HEK293T (cell line): ENCODE data around the gene TRIM17.

Source experiments
- CTCF ChIA-PET: fragments of 350-600 bp; formaldehyde crosslinking; extraction: SDS; loops from one replicate; lab custom pipeline; 2021; ENCODE audit warnings: antibody characterized with exemption, inconsistent platforms; lab: Yijun Ruan, JAX
- POLR2A ChIA-PET: fragments of 350-600 bp; formaldehyde crosslinking; extraction: SDS; loops from one replicate; lab custom pipeline; 2020; ENCODE audit warnings: antibody characterized with exemption, inconsistent platforms; lab: Yijun Ruan, JAX
- DNase-seq: peaks from one replicate; pipeline ENCODE4 v3.0.0; 2012; ENCODE audit warnings: mixed read lengths; ENCODE audit errors: extremely low spot score
- ARNT ChIP-seq: fragments of 450-650 bp; IDR thresholded peaks from 2 replicates; pipeline ENCODE4 v1.6.1; 2017; ENCODE audit warnings: mild to moderate bottlenecking
- BHLHE40 ChIP-seq: fragments of 450-650 bp; IDR thresholded peaks from 2 replicates; pipeline ENCODE4 v1.6.1; 2016; ENCODE audit warnings: mild to moderate bottlenecking, moderate library complexity, borderline replicate concordance
- CTBP1 ChIP-seq: fragments of 450-650 bp; IDR thresholded peaks from 2 replicates; pipeline ENCODE4 v1.6.1; 2016; ENCODE audit warnings: borderline replicate concordance
- ELF4 ChIP-seq: fragments of 450-650 bp; IDR thresholded peaks from 2 replicates; pipeline ENCODE4 v1.6.1; 2017; ENCODE audit warnings: antibody characterized with exemption
- FOXA1 ChIP-seq: fragments of 450-650 bp; IDR thresholded peaks from 2 replicates; pipeline ENCODE4 v1.6.1; 2016; ENCODE audit warnings: mild to moderate bottlenecking
- FOXK2 ChIP-seq: fragments of 450-650 bp; IDR thresholded peaks from 2 replicates; pipeline ENCODE4 v1.6.1; 2016; ENCODE audit warnings: mild to moderate bottlenecking
- FOXM1 ChIP-seq: fragments of 450-650 bp; IDR thresholded peaks from 2 replicates; pipeline ENCODE4 v1.6.1; 2017; ENCODE audit warnings: mild to moderate bottlenecking, borderline replicate concordance
- HDGF ChIP-seq: fragments of 450-650 bp; IDR thresholded peaks from 2 replicates; pipeline ENCODE4 v1.6.1; 2017; ENCODE audit warnings: antibody characterized with exemption, borderline replicate concordance
- L3MBTL2 ChIP-seq: fragments of 450-650 bp; conservative IDR thresholded peaks from 2 replicates; pipeline ENCODE4 v1.6.1; 2016; ENCODE audit warnings: mild to moderate bottlenecking
- LEF1 ChIP-seq: fragments of 450-650 bp; IDR thresholded peaks from 2 replicates; pipeline ENCODE4 v1.6.1; 2017; ENCODE audit warnings: mild to moderate bottlenecking, borderline replicate concordance
- NFRKB ChIP-seq: fragments of 450-650 bp; IDR thresholded peaks from 2 replicates; pipeline ENCODE4 v1.6.1; 2016; ENCODE audit warnings: mild to moderate bottlenecking, moderate library complexity
- PKNOX1 ChIP-seq: fragments of 450-650 bp; IDR thresholded peaks from 2 replicates; pipeline ENCODE4 v1.6.1; 2016
- SP1 ChIP-seq: fragments of 450-650 bp; IDR thresholded peaks from 2 replicates; pipeline ENCODE4 v1.6.1; 2017
- SUZ12 ChIP-seq: fragments of 450-650 bp; IDR thresholded peaks from 2 replicates; pipeline ENCODE4 v1.6.1; 2016; ENCODE audit warnings: mild to moderate bottlenecking
- TARDBP ChIP-seq: fragments of 450-650 bp; IDR thresholded peaks from 2 replicates; pipeline ENCODE4 v1.6.1; 2016
- ZNF384 ChIP-seq: fragments of 450-650 bp; IDR thresholded peaks from 2 replicates; pipeline ENCODE4 v1.6.1; 2016

The TRIM17 gene

GRCh38 chr1:228392111-228392936 is 24.3 kb downstream of the TRIM17 start:
- TF ChIP-seq FOXA1 (no peak), CTBP1 (no peak), SP1 (no peak), L3MBTL2 (no peak), HDGF (no peak), ARNT (no peak), ZNF384 (no peak), BHLHE40 (no peak), PKNOX1 (no peak), TARDBP (no peak), SUZ12 (no peak), ELF4 (no peak), NFRKB (no peak), LEF1 (no peak), FOXM1 (no peak), FOXK2 (no peak)
- POLR2A ChIA-PET: interaction anchor here (1.0 kb wide), 1 partner anchor 94 kb away, joined by 3 read pairs; no protein-coding TSS in a partner anchor
- no peak for DNase-seq
- CTCF ChIA-PET: interaction anchor here (0.7 kb wide), 1 partner anchor 16 kb away, joined by 3 read pairs; no protein-coding TSS in a partner anchor

- TF ChIP-seq SP1: no peak
- no peak for TF ChIP-seq LEF1
- TF ChIP-seq FOXA1: no peak
- TF ChIP-seq FOXK2: no peak
- TF ChIP-seq ELF4: no peak
- no peak for DNase-seq
- CTCF ChIA-PET: no interaction called here
- POLR2A ChIA-PET: no interaction called here
These were observed 25.1 kb downstream of the TRIM17 start for GRCh38 chr1:228391411-228392020.

- TF ChIP-seq LEF1 (no peak), FOXK2 (no peak)
- DNase-seq: no peak
- POLR2A ChIA-PET: no interaction called here
- CTCF ChIA-PET: no interaction called here
These were observed 26.0 kb downstream of the TRIM17 start for GRCh38 chr1:228390649-228391048.

GRCh38 chr1:228387321-228387720 is 29.3 kb downstream of the TRIM17 start:
- CTCF ChIA-PET: no interaction called here
- DNase-seq: no peak
- POLR2A ChIA-PET: no interaction called here
- no peak for TF ChIP-seq HDGF
- no peak for TF ChIP-seq SUZ12
- no peak for TF ChIP-seq LEF1
- TF ChIP-seq PKNOX1: no peak
- TF ChIP-seq NFRKB: no peak
- no peak for TF ChIP-seq L3MBTL2
- TF ChIP-seq ARNT: no peak
- TF ChIP-seq BHLHE40: no peak
- no peak for TF ChIP-seq TARDBP
- TF ChIP-seq FOXK2: no peak
- TF ChIP-seq SP1: no peak
- no peak for TF ChIP-seq FOXM1
- no peak for TF ChIP-seq ZNF384
- TF ChIP-seq CTBP1: no peak
- TF ChIP-seq ELF4: no peak
- TF ChIP-seq FOXA1: no peak

- TF ChIP-seq BHLHE40: no peak
- TF ChIP-seq L3MBTL2: 0 out of 2 replicates have a peak, but pooled peaks have one; percentile 16
- no peak for TF ChIP-seq ELF4
- TF ChIP-seq CTBP1: 0 out of 2 replicates have a peak, but pooled peaks have one; percentile 6
- DNase-seq: no peak
- ChIA-PET CTCF (no interaction called here), POLR2A (no interaction called here)
These were observed 31.4 kb downstream of the TRIM17 start for GRCh38 chr1:228385232-228385631.

GRCh38 chr1:228383773-228384172 is 32.9 kb downstream of the TRIM17 start:
- ChIA-PET POLR2A (no interaction called here), CTCF (no interaction called here)
- no peak for DNase-seq
- no peak for TF ChIP-seq ZNF384
- TF ChIP-seq FOXM1: no peak

- TF ChIP-seq L3MBTL2 (no peak), SUZ12 (no peak), FOXK2 (no peak)
- ChIA-PET POLR2A (no interaction called here), CTCF (interaction anchor here (0.6 to 0.7 kb wide), 2 partner anchors 275 to 650 kb away, joined by 3 read pairs; no protein-coding TSS in a partner anchor)
- DNase-seq: no peak
These were observed 35.3 kb downstream of the TRIM17 start for GRCh38 chr1:228381356-228381755.
